H9 (cell line): ENCODE results near the gene SRSF6. TPM values are rescaled to one million over a fixed set of nuclear protein-coding genes. Genes with fewer than 3 reads are reported as not detected.

Experiments
- DNase-seq: peaks from one replicate; pipeline ENCODE4 v3.0.0-alpha.2; 2017
- H2AFZ ChIP-seq: one replicate; pipeline ENCODE4 v1.6.1; 2013; ENCODE audit warnings: mild to moderate bottlenecking, low read length, control low read depth, moderate library complexity
- H2AK5ac ChIP-seq: 2 replicates; pipeline ENCODE4 v1.6.1; 2013; ENCODE audit warnings: low read length, control low read depth, mixed read lengths; ENCODE audit not compliant: insufficient read length
- H2BK120ac ChIP-seq: one replicate; pipeline ENCODE4 v1.6.1; 2013; ENCODE audit warnings: low read depth, mild to moderate bottlenecking, low read length, control low read depth, inconsistent platforms; ENCODE audit not compliant: poor library complexity, severe bottlenecking
- H2BK12ac ChIP-seq: 2 replicates; pipeline ENCODE4 v1.6.1; 2013; ENCODE audit warnings: low read length, control low read depth, mixed read lengths, low read depth; ENCODE audit not compliant: insufficient read length
- H2BK15ac ChIP-seq: 2 replicates; pipeline ENCODE4 v1.6.1; 2013; ENCODE audit warnings: low read depth, low read length, control low read depth
- H2BK20ac ChIP-seq: one replicate; pipeline ENCODE4 v1.6.1; 2013; ENCODE audit warnings: low read depth, mild to moderate bottlenecking, low read length, control low read depth, inconsistent platforms; ENCODE audit not compliant: poor library complexity, severe bottlenecking
- H2BK5ac ChIP-seq: 2 replicates; pipeline ENCODE4 v1.6.1; 2013; ENCODE audit warnings: low read length, control low read depth, mixed read lengths; ENCODE audit not compliant: insufficient read length
- H3K14ac ChIP-seq: 2 replicates; pipeline ENCODE4 v1.6.1; 2013; ENCODE audit warnings: low read length, control low read depth; ENCODE audit not compliant: insufficient read depth
- H3K18ac ChIP-seq: 2 replicates; pipeline ENCODE4 v1.6.1; 2013; ENCODE audit warnings: low read depth, mild to moderate bottlenecking, mixed read lengths, low read length, control low read depth; ENCODE audit not compliant: insufficient read length
- H3K23ac ChIP-seq: 2 replicates; pipeline ENCODE4 v1.6.1; 2013; ENCODE audit warnings: low read length, control low read depth, mixed read lengths, low read depth; ENCODE audit not compliant: insufficient read length
- H3K23me2 ChIP-seq: 2 replicates; pipeline ENCODE4 v1.6.1; 2013; ENCODE audit warnings: low read depth, mild to moderate bottlenecking, mixed read lengths, low read length, control low read depth; ENCODE audit not compliant: insufficient read length, poor library complexity, severe bottlenecking
- H3K27ac ChIP-seq: 2 replicates; pipeline ENCODE4 v1.5.1; 2013; ENCODE audit warnings: low read length, control low read depth, mixed read lengths, low read depth; ENCODE audit not compliant: insufficient read length
- H3K27me3 ChIP-seq: 2 replicates; pipeline ENCODE4 v1.6.1; 2013; ENCODE audit warnings: low read length, control low read depth, inconsistent platforms; ENCODE audit not compliant: insufficient read depth
- H3K4ac ChIP-seq: 2 replicates; pipeline ENCODE4 v1.6.1; 2013; ENCODE audit warnings: low read depth, mild to moderate bottlenecking, control low read depth, inconsistent platforms, low read length, moderate library complexity
- H3K4me1 ChIP-seq: 2 replicates; pipeline ENCODE4 v1.6.1; 2013; ENCODE audit warnings: low read length, control low read depth, inconsistent platforms; ENCODE audit not compliant: insufficient read depth
- H3K4me2 ChIP-seq: 2 replicates; pipeline ENCODE4 v1.6.1; 2013; ENCODE audit warnings: low read length, control low read depth, mixed read lengths; ENCODE audit not compliant: insufficient read length, insufficient read depth
- H3K56ac ChIP-seq: 2 replicates; pipeline ENCODE4 v1.6.1; 2013; ENCODE audit warnings: low read depth, mild to moderate bottlenecking, mixed read lengths, low read length, control low read depth; ENCODE audit not compliant: insufficient read length
- H3K79me1 ChIP-seq: 2 replicates; pipeline ENCODE4 v1.6.1; 2013; ENCODE audit warnings: low read depth, mild to moderate bottlenecking, moderate library complexity, low read length, control low read depth, inconsistent platforms; ENCODE audit not compliant: insufficient read depth, poor library complexity, severe bottlenecking
- H3K79me2 ChIP-seq: 2 replicates; pipeline ENCODE4 v1.6.1; 2013; ENCODE audit warnings: low read length, control low read depth, inconsistent platforms; ENCODE audit not compliant: insufficient read depth
- H3K9ac ChIP-seq: 2 replicates; pipeline ENCODE4 v1.6.1; 2013; ENCODE audit warnings: low read length, control low read depth, mixed read lengths; ENCODE audit not compliant: insufficient read length; ENCODE audit errors: extremely low read depth
- H3K9me3 ChIP-seq: one replicate; pipeline ENCODE4 v1.6.1; 2013; ENCODE audit warnings: low read depth, low read length, inconsistent platforms; ENCODE audit not compliant: control insufficient read depth
- H3T11ph ChIP-seq: one replicate; pipeline ENCODE4 v1.6.1; 2013; ENCODE audit warnings: mild to moderate bottlenecking, low read length, control low read depth, inconsistent platforms
- H4K20me1 ChIP-seq: one replicate; pipeline ENCODE4 v1.6.1; 2013; ENCODE audit not compliant: control insufficient read depth, insufficient read length, insufficient read depth
- H4K5ac ChIP-seq: 2 replicates; pipeline ENCODE4 v1.6.1; 2013; ENCODE audit warnings: low read depth, mild to moderate bottlenecking, mixed read lengths, low read length, control low read depth; ENCODE audit not compliant: insufficient read length
- H4K8ac ChIP-seq: replicated peaks from 2 replicates; pipeline ENCODE4 v1.6.1; 2013; ENCODE audit warnings: low read length, control low read depth, mixed read lengths, low read depth; ENCODE audit not compliant: insufficient read length
- H4K91ac ChIP-seq: 2 replicates; pipeline ENCODE4 v1.6.1; 2013; ENCODE audit warnings: low read depth, mild to moderate bottlenecking, moderate library complexity, mixed read lengths, low read length, control low read depth; ENCODE audit not compliant: insufficient read length
- H3K27ac Mint-ChIP-seq, 3 experiments: 2 replicates in 2 of 3; 3 replicates in 1 of 3; pipeline ENCODE4 v1.8.0; 2020 to 2021; ENCODE audit warnings: mixed read lengths in 3 of 3, mild to moderate bottlenecking in 1 of 3, moderate library complexity in 1 of 3
- H3K27me3 Mint-ChIP-seq: 2 replicates; pipeline ENCODE4 v1.8.0; 2021; ENCODE audit warnings: low read depth, mild to moderate bottlenecking, moderate library complexity, mixed read lengths
- H3K36me3 Mint-ChIP-seq, 3 experiments: 2 replicates in 2 of 3; 3 replicates in 1 of 3; pipeline ENCODE4 v1.8.0; 2020 to 2021; ENCODE audit warnings: low read depth in 3 of 3, mixed read lengths in 3 of 3; ENCODE audit not compliant: insufficient read depth in 1 of 3
- H3K4me1 Mint-ChIP-seq, 2 experiments: 2 replicates each; pipeline ENCODE4 v1.8.0; 2020; ENCODE audit warnings: mixed read lengths in 2 of 2
- H3K4me3 Mint-ChIP-seq, 2 experiments: 2 replicates in 1 of 2; 3 replicates in 1 of 2; pipeline ENCODE4 v1.8.0; 2020 to 2021; ENCODE audit warnings: mild to moderate bottlenecking in 2 of 2, mixed read lengths in 2 of 2, moderate library complexity in 1 of 2
- H3K9me3 Mint-ChIP-seq, 2 experiments: 2 replicates in 1 of 2; 3 replicates in 1 of 2; pipeline ENCODE4 v1.8.0; 2020; ENCODE audit warnings: mild to moderate bottlenecking in 2 of 2, mixed read lengths in 2 of 2, moderate library complexity in 1 of 2
- CTCF ChIP-seq: fragments of 200-600 bp; sonication (generic); conservative IDR thresholded peaks from 3 replicates; pipeline ENCODE4 v1.8.0; 2021; ENCODE audit warnings: antibody characterized with exemption, mild to moderate bottlenecking
- WGBS: extraction: QIAGEN DNeasy Blood & Tissue Kit; methylation state at CpG from one replicate; pipeline ENCODE4 v1.1.7; 2013; ENCODE audit warnings: missing lambda C conversion rate, low lambda C conversion rate, mixed read lengths; ENCODE audit not compliant: insufficient read length; ENCODE audit errors: extremely low coverage; 5-methylcytosine and 5-hydroxymethylcytosine counted together
- total RNA-seq: library from RNA; stranded (reverse); gene quantifications from 2 replicates; pipeline ENCODE4 v1.2.1, GENCODE V29; 2021

SRSF6 gene
- total RNA-seq, 1 experiment from 2014 or later: 336 TPM

- no peak overlapping the region for H2BK20ac ChIP-seq
- H3K4ac ChIP-seq: no peak overlapping the region
- H2BK5ac ChIP-seq: no peak overlapping the region
- no peaks in the 10 kb centered on the region for H3K79me1 ChIP-seq
- H2BK120ac ChIP-seq: no peak overlapping the region
- no CpG with 5 or more reads among the region's 22 CpGs for WGBS
- peaks cover 36% of the 10 kb centered on the region for H3K27me3 Mint-ChIP-seq
- no peak overlapping the region for H4K5ac ChIP-seq
- H3K79me2 ChIP-seq: no peaks in the 10 kb centered on the region
- peaks cover 8% of the 10 kb centered on the region for H3K23me2 ChIP-seq
- H4K20me1 ChIP-seq: no peaks in the 10 kb centered on the region
- H3K4me3 Mint-ChIP-seq: peak overlapping the region; percentile 70 to 86
- peaks cover 11 to 15% of the 10 kb centered on the region in 2 experiments for H3K4me1 Mint-ChIP-seq
- H2BK12ac ChIP-seq: no peak overlapping the region
- H3K9me3 Mint-ChIP-seq: no peaks in the 10 kb centered on the region
- no peak overlapping the region for H3T11ph ChIP-seq
- no peak overlapping the region for H2AFZ ChIP-seq
- peak overlapping the region in 1 of 3 experiments; percentile 84; a peak in 1 of 7 replicates for H3K27ac Mint-ChIP-seq
- H2BK15ac ChIP-seq: no peak overlapping the region
- H2AK5ac ChIP-seq: no peak overlapping the region
- H3K56ac ChIP-seq: no peak overlapping the region
- no peak overlapping the region for H3K23ac ChIP-seq
- no peak overlapping the region for H3K14ac ChIP-seq
- H3K36me3 Mint-ChIP-seq: no peaks in the 10 kb centered on the region
- peak overlapping the region; percentile 34 for H3K4me2 ChIP-seq
- peaks cover 7% of the 10 kb centered on the region; the same call in 1 of the 2 replicates for H3K27me3 ChIP-seq
- H3K9me3 ChIP-seq: no peaks in the 10 kb centered on the region
- DNase-seq: peak; percentile 54
- H3K4me1 ChIP-seq: no peaks in the 10 kb centered on the region
- no peak overlapping the region for H4K8ac ChIP-seq
- no peak overlapping the region for H4K91ac ChIP-seq
- no peak for TF ChIP-seq CTCF
- no peak overlapping the region for H3K9ac ChIP-seq
- H3K18ac ChIP-seq: no peak overlapping the region
- no peak overlapping the region for H3K27ac ChIP-seq
Measured at GRCh38 chr20:43508106-43508505, 50.4 kb downstream of the SRSF6 start.
